Measurements from ENCODE around the gene RAP1GAP. TPM values are rescaled to one million over a fixed set of nuclear protein-coding genes. Genes with fewer than 3 reads are reported as not detected.

Gene RAP1GAP
- total and polyA plus RNA-seq, 2 of the 13 experiments (the other 11 are each of a cell fraction or from before 2014, with no cell fraction given), result 11.9 to 37.5 TPM

DNA sequence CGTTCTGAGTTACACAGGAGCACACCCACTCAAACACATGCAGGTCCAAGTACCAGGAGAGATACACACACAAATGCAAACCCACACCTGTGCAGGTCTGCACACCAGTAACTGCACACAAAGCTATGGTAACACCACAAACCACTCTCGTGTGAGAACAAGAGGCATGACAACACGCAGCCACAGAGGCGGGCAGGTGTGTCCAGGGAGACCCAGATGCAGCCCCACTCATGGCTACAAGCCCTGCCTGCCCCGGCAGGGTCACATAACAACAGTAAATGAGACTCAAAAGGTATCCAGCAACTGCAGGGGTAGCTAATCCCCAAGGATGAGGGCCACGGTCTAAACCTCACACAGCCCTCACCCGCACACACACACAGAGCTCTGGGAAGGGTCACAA, 48.1 kb downstream of the RAP1GAP start (continued):
- TF ChIP-seq, protein P1, sequence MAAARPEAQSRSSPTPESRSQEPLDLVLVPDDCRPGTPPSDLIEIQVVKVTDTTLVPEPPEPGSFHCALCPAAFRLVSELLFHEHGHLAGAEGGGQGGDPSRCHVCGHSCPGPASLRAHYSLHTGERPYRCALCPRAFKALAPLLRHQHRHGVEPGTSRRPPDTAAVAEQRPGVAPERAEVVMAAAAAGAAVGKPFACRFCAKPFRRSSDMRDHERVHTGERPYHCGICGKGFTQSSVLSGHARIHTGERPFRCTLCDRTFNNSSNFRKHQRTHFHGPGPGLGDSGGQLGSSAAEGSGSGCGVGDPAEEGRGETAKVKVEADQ (CRISPR knock-in tag; IDR thresholded peaks at IDR 0.05; ENCODE audit: borderline replicate concordance), result no peak
- TF ChIP-seq ZNF564 (CRISPR knock-in tag; IDR thresholded peaks at IDR 0.05) (no peak), ZIK1 (CRISPR knock-in tag; IDR thresholded peaks at IDR 0.05; ENCODE audit: borderline replicate concordance, low read depth) (no peak), YEATS4 (CRISPR knock-in tag; IDR thresholded peaks at IDR 0.05; ENCODE audit: borderline replicate concordance) (no peak), ATF1 (CRISPR knock-in tag; IDR thresholded peaks at IDR 0.05) (no peak), ZFY (CRISPR knock-in tag; IDR thresholded peaks at IDR 0.05) (no peak)
- TF ChIP-seq, protein P2, sequence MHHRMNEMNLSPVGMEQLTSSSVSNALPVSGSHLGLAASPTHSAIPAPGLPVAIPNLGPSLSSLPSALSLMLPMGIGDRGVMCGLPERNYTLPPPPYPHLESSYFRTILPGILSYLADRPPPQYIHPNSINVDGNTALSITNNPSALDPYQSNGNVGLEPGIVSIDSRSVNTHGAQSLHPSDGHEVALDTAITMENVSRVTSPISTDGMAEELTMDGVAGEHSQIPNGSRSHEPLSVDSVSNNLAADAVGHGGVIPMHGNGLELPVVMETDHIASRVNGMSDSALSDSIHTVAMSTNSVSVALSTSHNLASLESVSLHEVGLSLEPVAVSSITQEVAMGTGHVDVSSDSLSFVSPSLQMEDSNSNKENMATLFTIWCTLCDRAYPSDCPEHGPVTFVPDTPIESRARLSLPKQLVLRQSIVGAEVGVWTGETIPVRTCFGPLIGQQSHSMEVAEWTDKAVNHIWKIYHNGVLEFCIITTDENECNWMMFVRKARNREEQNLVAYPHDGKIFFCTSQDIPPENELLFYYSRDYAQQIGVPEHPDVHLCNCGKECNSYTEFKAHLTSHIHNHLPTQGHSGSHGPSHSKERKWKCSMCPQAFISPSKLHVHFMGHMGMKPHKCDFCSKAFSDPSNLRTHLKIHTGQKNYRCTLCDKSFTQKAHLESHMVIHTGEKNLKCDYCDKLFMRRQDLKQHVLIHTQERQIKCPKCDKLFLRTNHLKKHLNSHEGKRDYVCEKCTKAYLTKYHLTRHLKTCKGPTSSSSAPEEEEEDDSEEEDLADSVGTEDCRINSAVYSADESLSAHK (CRISPR knock-in tag; IDR thresholded peaks at IDR 0.05; ENCODE audit: borderline replicate concordance), result no peak

DNA sequence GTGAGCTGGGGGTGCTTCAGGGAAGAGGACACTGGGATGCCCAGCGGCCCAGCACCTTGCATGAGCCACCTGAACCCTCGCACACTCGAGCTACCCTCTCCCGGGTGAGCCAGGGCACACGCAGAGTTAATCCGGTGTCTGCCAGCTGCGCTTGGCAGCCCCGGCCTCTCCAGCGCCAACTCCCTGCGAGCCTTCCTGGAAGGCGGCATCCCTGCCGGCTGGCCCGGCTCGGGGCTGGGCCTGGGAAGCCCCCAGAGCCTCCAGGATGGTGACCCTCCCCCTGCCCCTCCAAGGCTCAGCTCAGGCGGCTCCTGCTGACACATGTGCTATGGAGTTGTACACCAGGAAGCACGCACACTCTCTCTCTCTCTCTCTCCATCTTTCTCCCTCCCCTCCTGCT, 48.7 kb downstream of the RAP1GAP start:
- no peak overlapping the region for H2AFZ ChIP-seq (ENCODE audit: low read length)
- in situ Hi-C loops (cut with HindIII; ENCODE audit: extremely low pct_ligation_motif_present, low pct_unique_long_range_greater_than_20kb), result no loop called here
- CTCF ChIA-PET (ENCODE audit: low intra/inter-chr PET ratio, low total read pairs), result no interaction called here
- no peak overlapping the region for H3K4me3 ChIP-seq (replicated peaks in 1 of 3; ENCODE audit: insufficient read depth in 1 of 3, low read depth in 2 of 3, low read length in 3 of 3)
- no peak overlapping the region for H3K9ac ChIP-seq (ENCODE audit: insufficient read depth, low read depth, low read length)
- peaks cover 18 to 30% of the 10 kb centered on the region in 2 experiments for H3K36me3 ChIP-seq (replicated peaks in 1 of 2; ENCODE audit: control insufficient read depth in 1 of 2, insufficient read depth in 2 of 2, low read length in 2 of 2)
- no peak overlapping the region for H3K27ac ChIP-seq (ENCODE audit: extremely low read length, insufficient read depth, low read length)
- BruUV-seq (replicated peaks), result no TSS peak
- POLR2A ChIA-PET, result no interaction called here
- peaks cover 2% of the 10 kb centered on the region; the same call in 1 of the 2 replicates for H4K20me1 ChIP-seq (ENCODE audit: insufficient read depth, low read length)
- H3K27me3 ChIP-seq (ENCODE audit: control insufficient read depth in 1 of 2, insufficient read depth in 2 of 2, low read length in 2 of 2), result no peaks in the 10 kb centered on the region; a peak in 1 of 5 replicates
- no peak for FAIRE-seq
- 82% methylated on average over 2 of the region's 16 CpGs for WGBS (ENCODE audit: low lambda C conversion rate)
- peaks cover 11% of the 10 kb centered on the region for H3K79me2 ChIP-seq (ENCODE audit: insufficient read depth, low read length)
- intact Hi-C loops (cut with micrococcal nuclease; ENCODE audit: unreplicated experiment), result no loop called here
- H3K9me3 ChIP-seq (ENCODE audit: low read length), result no peaks in the 10 kb centered on the region
- DNase-seq (ENCODE audit: low spot score), result no peak
- no peak overlapping the region for H3K4me2 ChIP-seq (ENCODE audit: low read depth, low read length)
- peaks cover 36% of the 10 kb centered on the region for H3K4me1 ChIP-seq (ENCODE audit: insufficient read depth, low read length)
- no peak for ATAC-seq
- TF ChIP-seq, protein P3, sequence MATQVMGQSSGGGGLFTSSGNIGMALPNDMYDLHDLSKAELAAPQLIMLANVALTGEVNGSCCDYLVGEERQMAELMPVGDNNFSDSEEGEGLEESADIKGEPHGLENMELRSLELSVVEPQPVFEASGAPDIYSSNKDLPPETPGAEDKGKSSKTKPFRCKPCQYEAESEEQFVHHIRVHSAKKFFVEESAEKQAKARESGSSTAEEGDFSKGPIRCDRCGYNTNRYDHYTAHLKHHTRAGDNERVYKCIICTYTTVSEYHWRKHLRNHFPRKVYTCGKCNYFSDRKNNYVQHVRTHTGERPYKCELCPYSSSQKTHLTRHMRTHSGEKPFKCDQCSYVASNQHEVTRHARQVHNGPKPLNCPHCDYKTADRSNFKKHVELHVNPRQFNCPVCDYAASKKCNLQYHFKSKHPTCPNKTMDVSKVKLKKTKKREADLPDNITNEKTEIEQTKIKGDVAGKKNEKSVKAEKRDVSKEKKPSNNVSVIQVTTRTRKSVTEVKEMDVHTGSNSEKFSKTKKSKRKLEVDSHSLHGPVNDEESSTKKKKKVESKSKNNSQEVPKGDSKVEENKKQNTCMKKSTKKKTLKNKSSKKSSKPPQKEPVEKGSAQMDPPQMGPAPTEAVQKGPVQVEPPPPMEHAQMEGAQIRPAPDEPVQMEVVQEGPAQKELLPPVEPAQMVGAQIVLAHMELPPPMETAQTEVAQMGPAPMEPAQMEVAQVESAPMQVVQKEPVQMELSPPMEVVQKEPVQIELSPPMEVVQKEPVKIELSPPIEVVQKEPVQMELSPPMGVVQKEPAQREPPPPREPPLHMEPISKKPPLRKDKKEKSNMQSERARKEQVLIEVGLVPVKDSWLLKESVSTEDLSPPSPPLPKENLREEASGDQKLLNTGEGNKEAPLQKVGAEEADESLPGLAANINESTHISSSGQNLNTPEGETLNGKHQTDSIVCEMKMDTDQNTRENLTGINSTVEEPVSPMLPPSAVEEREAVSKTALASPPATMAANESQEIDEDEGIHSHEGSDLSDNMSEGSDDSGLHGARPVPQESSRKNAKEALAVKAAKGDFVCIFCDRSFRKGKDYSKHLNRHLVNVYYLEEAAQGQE (IDR thresholded peaks at IDR 0.05; ENCODE audit: borderline replicate concordance in 1 of 2, low read depth in 1 of 2, low read length in 2 of 2), result no peak
- no peak for TF ChIP-seq RNF2 (conservative IDR thresholded peaks at IDR 0.05; ENCODE audit: low read depth)
- no peak for TF ChIP-seq HHEX (CRISPR knock-in tag; IDR thresholded peaks at IDR 0.05)
- TF ChIP-seq, protein P4, sequence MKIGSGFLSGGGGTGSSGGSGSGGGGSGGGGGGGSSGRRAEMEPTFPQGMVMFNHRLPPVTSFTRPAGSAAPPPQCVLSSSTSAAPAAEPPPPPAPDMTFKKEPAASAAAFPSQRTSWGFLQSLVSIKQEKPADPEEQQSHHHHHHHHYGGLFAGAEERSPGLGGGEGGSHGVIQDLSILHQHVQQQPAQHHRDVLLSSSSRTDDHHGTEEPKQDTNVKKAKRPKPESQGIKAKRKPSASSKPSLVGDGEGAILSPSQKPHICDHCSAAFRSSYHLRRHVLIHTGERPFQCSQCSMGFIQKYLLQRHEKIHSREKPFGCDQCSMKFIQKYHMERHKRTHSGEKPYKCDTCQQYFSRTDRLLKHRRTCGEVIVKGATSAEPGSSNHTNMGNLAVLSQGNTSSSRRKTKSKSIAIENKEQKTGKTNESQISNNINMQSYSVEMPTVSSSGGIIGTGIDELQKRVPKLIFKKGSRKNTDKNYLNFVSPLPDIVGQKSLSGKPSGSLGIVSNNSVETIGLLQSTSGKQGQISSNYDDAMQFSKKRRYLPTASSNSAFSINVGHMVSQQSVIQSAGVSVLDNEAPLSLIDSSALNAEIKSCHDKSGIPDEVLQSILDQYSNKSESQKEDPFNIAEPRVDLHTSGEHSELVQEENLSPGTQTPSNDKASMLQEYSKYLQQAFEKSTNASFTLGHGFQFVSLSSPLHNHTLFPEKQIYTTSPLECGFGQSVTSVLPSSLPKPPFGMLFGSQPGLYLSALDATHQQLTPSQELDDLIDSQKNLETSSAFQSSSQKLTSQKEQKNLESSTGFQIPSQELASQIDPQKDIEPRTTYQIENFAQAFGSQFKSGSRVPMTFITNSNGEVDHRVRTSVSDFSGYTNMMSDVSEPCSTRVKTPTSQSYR (CRISPR knock-in tag; IDR thresholded peaks at IDR 0.05; ENCODE audit: borderline replicate concordance), result no peak
- no peak for TF ChIP-seq TOPORS (CRISPR knock-in tag; IDR thresholded peaks at IDR 0.05)
- no peak for TF ChIP-seq RCOR2 (CRISPR knock-in tag; IDR thresholded peaks at IDR 0.05)

Measured in HepG2 (cell line).